ENCODE measurements around the gene MMADHC.
"Not testable (repeated sequence)": the region's sequence is repeated elsewhere in the genome, so short reads cannot be mapped to it uniquely, and the experiment has no call there.

MMADHC gene

GRCh38 chr2:149595056-149595963, 7.7 kb upstream of the MMADHC start:
- no peak for DNase-seq (ENCODE audit: low spot score)

- DNase-seq (ENCODE audit: low spot score), result no peak
These were observed 6.8 kb upstream of the MMADHC start for GRCh38 chr2:149594411-149594810.

GRCh38 chr2:149587950-149588487, 444 bp upstream of the MMADHC start:
- no peak for DNase-seq (ENCODE audit: low spot score)

GRCh38 chr2:149586898-149587219, 716 bp downstream of the MMADHC start:
- DNase-seq (ENCODE audit: low spot score), result no peak

GRCh38 chr2:149586063-149586462, 1.5 kb downstream of the MMADHC start:
- no peak for DNase-seq (ENCODE audit: low spot score)

- DNase-seq (ENCODE audit: low spot score), result no peak
These were observed 2.2 kb downstream of the MMADHC start for GRCh38 chr2:149585166-149585885.

- no peak for DNase-seq (ENCODE audit: low spot score)
These were observed 7.3 kb downstream of the MMADHC start for GRCh38 chr2:149579972-149580882.

GRCh38 chr2:149577269-149577668, 10.3 kb downstream of the MMADHC start:
- DNase-seq (ENCODE audit: low spot score), result no peak

- no peak for DNase-seq (ENCODE audit: low spot score)
These were observed 11.8 kb downstream of the MMADHC start for GRCh38 chr2:149575752-149576151.

GRCh38 chr2:149575277-149575676, 12.3 kb downstream of the MMADHC start:
- no peak for DNase-seq (ENCODE audit: low spot score)

GRCh38 chr2:149573760-149574159, 13.8 kb downstream of the MMADHC start:
- DNase-seq (ENCODE audit: low spot score), result no peak

GRCh38 chr2:149572102-149572953, 15.2 kb downstream of the MMADHC start:
- DNase-seq (ENCODE audit: low spot score), result no peak

- DNase-seq (ENCODE audit: low spot score), result no peak
These were observed 19.4 kb downstream of the MMADHC start for GRCh38 chr2:149568138-149568537.

- no peak for DNase-seq (ENCODE audit: low spot score)
These were observed 20.9 kb downstream of the MMADHC start for GRCh38 chr2:149566652-149567051.

GRCh38 chr2:149565625-149566024, 21.9 kb downstream of the MMADHC start:
- DNase-seq (ENCODE audit: low spot score), result not testable (repeated sequence)

GRCh38 chr2:149564983-149565382, 22.6 kb downstream of the MMADHC start:
- no peak for DNase-seq (ENCODE audit: low spot score)

- no peak for DNase-seq (ENCODE audit: low spot score)
These were observed 23.5 kb downstream of the MMADHC start for GRCh38 chr2:149564097-149564496.

GRCh38 chr2:149562324-149562723, 25.3 kb downstream of the MMADHC start:
- no peak for DNase-seq (ENCODE audit: low spot score)

GRCh38 chr2:149561309-149561926, 26.2 kb downstream of the MMADHC start:
- DNase-seq (ENCODE audit: low spot score), result peak; percentile 62

GRCh38 chr2:149559341-149560068, 28.1 kb downstream of the MMADHC start:
- no peak for DNase-seq (ENCODE audit: low spot score)

Data from CD4-positive, alpha-beta T cell treated with Interleukin-2 at 100 ng/mL for 4 hours (primary cell).